Uterus (tissue), 2 donors: ENCODE data around the gene NAV3.

Experiments
- POLR2A ChIP-seq, 2 donors: fragments of 450-650 bp; IDR thresholded peaks; one replicate each; pipeline ENCODE4 v1.6.1; 2016; ENCODE audit warnings: antibody characterized with exemption in 2 of 2, mild to moderate bottlenecking in 1 of 2, moderate library complexity in 1 of 2
- TF ChIP-seq, protein P1 (sequence below), 4 experiments: fragments of 200-600 bp in 2 of 4; fragments of 450-650 bp in 2 of 4; sonication (generic) in 2 of 4; IDR thresholded peaks; one replicate each; pipeline ENCODE4 v1.5.1; 2016 to 2019; ENCODE audit warnings: antibody characterized with exemption in 4 of 4, mild to moderate bottlenecking in 2 of 4, moderate library complexity in 1 of 4

DNA sequence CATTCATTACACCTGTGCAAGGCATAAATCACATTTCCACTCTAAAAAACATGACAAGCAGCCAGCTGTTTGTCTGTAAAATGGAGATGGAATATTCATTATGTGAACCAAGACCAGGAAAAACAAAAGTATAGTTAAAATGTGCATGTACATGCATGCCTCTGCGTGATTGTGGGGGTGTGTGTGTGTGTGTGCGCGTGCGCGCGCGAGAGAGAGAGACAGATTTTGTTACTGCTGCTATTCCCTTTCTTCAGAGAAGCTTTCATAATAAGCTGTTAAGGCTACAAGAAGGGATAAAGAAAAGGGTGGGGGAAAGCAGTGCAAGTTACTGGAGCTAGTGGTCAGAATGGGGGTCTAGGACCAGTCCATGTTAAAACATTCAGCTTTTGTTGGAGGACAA is 430.3 kb downstream of the NAV3 start:
- TF ChIP-seq, protein P1, sequence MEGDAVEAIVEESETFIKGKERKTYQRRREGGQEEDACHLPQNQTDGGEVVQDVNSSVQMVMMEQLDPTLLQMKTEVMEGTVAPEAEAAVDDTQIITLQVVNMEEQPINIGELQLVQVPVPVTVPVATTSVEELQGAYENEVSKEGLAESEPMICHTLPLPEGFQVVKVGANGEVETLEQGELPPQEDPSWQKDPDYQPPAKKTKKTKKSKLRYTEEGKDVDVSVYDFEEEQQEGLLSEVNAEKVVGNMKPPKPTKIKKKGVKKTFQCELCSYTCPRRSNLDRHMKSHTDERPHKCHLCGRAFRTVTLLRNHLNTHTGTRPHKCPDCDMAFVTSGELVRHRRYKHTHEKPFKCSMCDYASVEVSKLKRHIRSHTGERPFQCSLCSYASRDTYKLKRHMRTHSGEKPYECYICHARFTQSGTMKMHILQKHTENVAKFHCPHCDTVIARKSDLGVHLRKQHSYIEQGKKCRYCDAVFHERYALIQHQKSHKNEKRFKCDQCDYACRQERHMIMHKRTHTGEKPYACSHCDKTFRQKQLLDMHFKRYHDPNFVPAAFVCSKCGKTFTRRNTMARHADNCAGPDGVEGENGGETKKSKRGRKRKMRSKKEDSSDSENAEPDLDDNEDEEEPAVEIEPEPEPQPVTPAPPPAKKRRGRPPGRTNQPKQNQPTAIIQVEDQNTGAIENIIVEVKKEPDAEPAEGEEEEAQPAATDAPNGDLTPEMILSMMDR (IDR thresholded peaks at IDR 0.05) = no peak
- TF ChIP-seq POLR2A (IDR thresholded peaks at IDR 0.05) = no peak
